ENCODE data around the gene MT1A.

DNA sequence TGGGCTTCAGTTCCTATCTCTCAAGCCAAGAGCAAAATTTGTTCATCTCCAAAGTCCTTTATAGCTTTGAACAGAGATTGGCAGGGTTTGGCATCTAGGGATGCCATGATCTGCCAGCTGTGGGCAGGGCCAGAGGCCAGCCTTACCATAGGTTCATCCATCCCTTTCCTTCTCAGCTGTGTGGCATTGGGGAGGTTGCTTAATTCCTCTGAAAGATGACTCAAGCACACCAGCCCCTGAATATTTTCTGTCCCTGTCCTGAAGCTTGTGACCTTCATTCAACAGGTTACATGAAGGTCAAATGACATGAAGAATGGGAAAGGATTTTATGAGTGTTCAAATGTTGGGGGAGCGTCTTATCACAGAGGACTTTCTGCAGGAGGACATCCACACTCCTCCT is 26.0 kb downstream of the MT1A start:
- TF ChIP-seq, protein P1, sequence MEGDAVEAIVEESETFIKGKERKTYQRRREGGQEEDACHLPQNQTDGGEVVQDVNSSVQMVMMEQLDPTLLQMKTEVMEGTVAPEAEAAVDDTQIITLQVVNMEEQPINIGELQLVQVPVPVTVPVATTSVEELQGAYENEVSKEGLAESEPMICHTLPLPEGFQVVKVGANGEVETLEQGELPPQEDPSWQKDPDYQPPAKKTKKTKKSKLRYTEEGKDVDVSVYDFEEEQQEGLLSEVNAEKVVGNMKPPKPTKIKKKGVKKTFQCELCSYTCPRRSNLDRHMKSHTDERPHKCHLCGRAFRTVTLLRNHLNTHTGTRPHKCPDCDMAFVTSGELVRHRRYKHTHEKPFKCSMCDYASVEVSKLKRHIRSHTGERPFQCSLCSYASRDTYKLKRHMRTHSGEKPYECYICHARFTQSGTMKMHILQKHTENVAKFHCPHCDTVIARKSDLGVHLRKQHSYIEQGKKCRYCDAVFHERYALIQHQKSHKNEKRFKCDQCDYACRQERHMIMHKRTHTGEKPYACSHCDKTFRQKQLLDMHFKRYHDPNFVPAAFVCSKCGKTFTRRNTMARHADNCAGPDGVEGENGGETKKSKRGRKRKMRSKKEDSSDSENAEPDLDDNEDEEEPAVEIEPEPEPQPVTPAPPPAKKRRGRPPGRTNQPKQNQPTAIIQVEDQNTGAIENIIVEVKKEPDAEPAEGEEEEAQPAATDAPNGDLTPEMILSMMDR (IDR thresholded peaks at IDR 0.05; ENCODE audit: low read length) = no peak
- no peak for TF ChIP-seq EZH2 (optimal IDR thresholded peaks at IDR 0.05; ENCODE audit: low read depth, low read length)
- TF ChIP-seq EZH2phosphoT487 (IDR thresholded peaks at IDR 0.05; ENCODE audit: low read length) = no peak

Data from MM.1S (cell line).